Measurements from ENCODE around the gene ACTN1. TPM values are rescaled to one million over a fixed set of nuclear protein-coding genes. Genes with fewer than 3 reads are reported as not detected.

The ACTN1 gene
- total and polyA plus RNA-seq, 2 of the 8 experiments (the other 6 are each of a cell fraction or from before 2014, with no cell fraction given): 236 to 262 TPM

- TF ChIP-seq CHD7 (IDR thresholded peaks at IDR 0.05; ENCODE audit: insufficient replicate concordance, low read length): no peak
- no peak for TF ChIP-seq GTF2F1 (IDR thresholded peaks at IDR 0.05; ENCODE audit: borderline replicate concordance, low read depth, low read length)
- no peak for TF ChIP-seq MAFK (IDR thresholded peaks at IDR 0.05; ENCODE audit: low read depth, low read length)
- no peak for TF ChIP-seq JUN (IDR thresholded peaks at IDR 0.05; ENCODE audit: low read depth, low read length)
- no peak for TF ChIP-seq HDAC6 (IDR thresholded peaks at IDR 0.05; ENCODE audit: low read depth, low read length)
- TF ChIP-seq SUZ12 (IDR thresholded peaks at IDR 0.05; ENCODE audit: low read length): peak; percentile 38; the same call in 1 of the 2 replicates
- TF ChIP-seq TEAD4 (IDR thresholded peaks at IDR 0.05; ENCODE audit: low read depth, low read length): peak; percentile 48; the same call in 1 of the 2 replicates
- 0 out of 2 replicates have a peak, but pooled peaks have one; percentile 47 for TF ChIP-seq CHD1 (IDR thresholded peaks at IDR 0.05; ENCODE audit: low read depth, low read length)
- no peak for TF ChIP-seq KDM5A (IDR thresholded peaks at IDR 0.05; ENCODE audit: low read length)
- TF ChIP-seq TAF1 (IDR thresholded peaks at IDR 0.05; ENCODE audit: low read depth, low read length): peak; percentile 85
- no peak for TF ChIP-seq RFX5 (IDR thresholded peaks at IDR 0.05; ENCODE audit: borderline replicate concordance, low read depth, low read length)
These were observed at the start of gene ACTN1 (continued) for GRCh38 chr14:68979021-68979721.

Measured in H1 (cell line).